ENCODE data around the gene TAF7L.
"Not testable (repeated sequence)": the region's sequence is repeated elsewhere in the genome, so short reads cannot be mapped to it uniquely, and the experiment has no call there.

Gene TAF7L

GRCh38 chrX:101290957-101291603, at the start of gene TAF7L:
Gene TAF7L (minus strand): TSS chrX:101291334. CDS start chrX:101287543, 3,791 bp downstream.
- DNase-seq, result no peak

- DNase-seq, result no peak
Observed at GRCh38 chrX:101337776-101338271, 46.7 kb upstream of the TAF7L start.

GRCh38 chrX:101334310-101334709, 43.2 kb upstream of the TAF7L start:
- DNase-seq, result not testable (repeated sequence)

- not testable (repeated sequence) for DNase-seq
Observed at GRCh38 chrX:101326600-101326999, 35.5 kb upstream of the TAF7L start.

- DNase-seq, result no peak
Observed at GRCh38 chrX:101303790-101304189, 12.7 kb upstream of the TAF7L start.

- not testable (repeated sequence) for DNase-seq
Observed at GRCh38 chrX:101295603-101296002, 4.5 kb upstream of the TAF7L start.

- peak; percentile 64 to 68 for DNase-seq
Observed at GRCh38 chrX:101287402-101287801, 3.7 kb downstream of the TAF7L start.

GRCh38 chrX:101276238-101276637, 14.9 kb downstream of the TAF7L start:
- DNase-seq, result no peak

GRCh38 chrX:101274198-101274597, 16.9 kb downstream of the TAF7L start:
- no peak for DNase-seq

GRCh38 chrX:101265869-101266428, 25.2 kb downstream of the TAF7L start:
- no peak for DNase-seq

- DNase-seq, result no peak
Observed at GRCh38 chrX:101263766-101264165, 27.4 kb downstream of the TAF7L start.

GRCh38 chrX:101262590-101262989, 28.5 kb downstream of the TAF7L start:
- DNase-seq, result no peak

- peak in 1 of 2 experiments; percentile 4 for DNase-seq
Observed at GRCh38 chrX:101260435-101260834, 30.7 kb downstream of the TAF7L start.

GRCh38 chrX:101258259-101258581, 32.9 kb downstream of the TAF7L start:
- no peak for DNase-seq

- no peak for DNase-seq
Observed at GRCh38 chrX:101257448-101258258, 33.5 kb downstream of the TAF7L start.

GRCh38 chrX:101252634-101253033, 38.5 kb downstream of the TAF7L start:
- no peak for DNase-seq

- DNase-seq, result no peak
Observed at GRCh38 chrX:101241531-101241930, 49.6 kb downstream of the TAF7L start.

GRCh38 chrX:101237041-101237440, 54.1 kb downstream of the TAF7L start:
- no peak for DNase-seq

- DNase-seq, result no peak
Observed at GRCh38 chrX:101232316-101232715, 58.8 kb downstream of the TAF7L start.

GRCh38 chrX:101231080-101231479, 60.1 kb downstream of the TAF7L start:
- DNase-seq, result no peak

GRCh38 chrX:101230636-101231035, 60.5 kb downstream of the TAF7L start:
- no peak for DNase-seq

- DNase-seq, result no peak
Observed at GRCh38 chrX:101229170-101229569, 62.0 kb downstream of the TAF7L start.

GRCh38 chrX:101223226-101223625, 67.9 kb downstream of the TAF7L start:
- DNase-seq, result no peak

GRCh38 chrX:101220662-101221260, 70.4 kb downstream of the TAF7L start:
- no peak for DNase-seq
